ENCODE data around the gene CCDC27.

Gene CCDC27

DNA sequence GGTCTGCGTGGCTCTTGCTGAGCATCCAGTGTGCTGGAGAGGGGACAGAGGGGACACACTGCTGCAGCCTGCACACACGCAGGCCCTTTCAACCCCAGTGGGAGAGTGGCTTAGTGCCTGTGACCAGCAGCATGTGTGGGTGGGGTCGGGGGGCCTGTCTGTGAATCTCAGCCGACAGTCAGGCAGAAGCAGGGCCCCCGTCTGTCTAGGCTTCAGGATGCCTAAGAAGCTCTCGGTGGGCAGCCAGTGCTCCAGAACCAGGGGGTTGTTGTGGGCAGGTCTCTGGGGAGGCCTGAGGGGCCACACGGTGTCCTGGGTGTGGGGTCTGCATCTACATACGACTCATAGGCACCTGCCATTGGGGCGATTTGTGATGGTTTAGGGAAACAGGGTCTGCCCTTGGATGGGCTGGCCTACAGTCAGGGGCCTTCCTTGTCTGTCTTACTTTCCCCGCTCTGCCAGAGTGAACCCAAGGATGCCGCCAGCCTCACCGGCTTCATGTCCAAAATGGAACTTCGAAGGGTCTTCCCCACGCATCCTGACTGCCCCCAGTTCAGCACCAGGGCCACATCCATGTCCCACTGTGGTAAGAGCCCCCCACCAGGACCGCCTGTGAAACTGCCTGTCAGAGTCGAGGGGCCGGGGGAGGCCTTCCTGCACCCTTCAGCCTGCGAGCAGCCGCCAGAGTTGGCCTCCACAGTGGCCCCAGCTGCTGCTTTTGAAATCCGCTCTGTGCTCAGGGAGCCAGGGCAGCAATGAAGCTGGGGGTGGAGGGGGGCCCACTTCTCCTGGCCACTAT is 1.6 kb downstream of the CCDC27 start:
- DNase-seq (ENCODE audit: low read depth in 3 of 3) = no peak

- no peak for DNase-seq (ENCODE audit: low read depth in 3 of 3)
Measured at GRCh38 chr1:3756394-3756793, 4.1 kb downstream of the CCDC27 start.

GRCh38 chr1:3759164-3759563 is 6.9 kb downstream of the CCDC27 start:
- no peak for DNase-seq (ENCODE audit: low read depth in 3 of 3)

- DNase-seq (ENCODE audit: low read depth in 3 of 3) = no peak
Measured at GRCh38 chr1:3759796-3760195, 7.5 kb downstream of the CCDC27 start.

- no peak for DNase-seq (ENCODE audit: low read depth in 3 of 3)
Measured at GRCh38 chr1:3761296-3762010, 9.2 kb downstream of the CCDC27 start.

DNA sequence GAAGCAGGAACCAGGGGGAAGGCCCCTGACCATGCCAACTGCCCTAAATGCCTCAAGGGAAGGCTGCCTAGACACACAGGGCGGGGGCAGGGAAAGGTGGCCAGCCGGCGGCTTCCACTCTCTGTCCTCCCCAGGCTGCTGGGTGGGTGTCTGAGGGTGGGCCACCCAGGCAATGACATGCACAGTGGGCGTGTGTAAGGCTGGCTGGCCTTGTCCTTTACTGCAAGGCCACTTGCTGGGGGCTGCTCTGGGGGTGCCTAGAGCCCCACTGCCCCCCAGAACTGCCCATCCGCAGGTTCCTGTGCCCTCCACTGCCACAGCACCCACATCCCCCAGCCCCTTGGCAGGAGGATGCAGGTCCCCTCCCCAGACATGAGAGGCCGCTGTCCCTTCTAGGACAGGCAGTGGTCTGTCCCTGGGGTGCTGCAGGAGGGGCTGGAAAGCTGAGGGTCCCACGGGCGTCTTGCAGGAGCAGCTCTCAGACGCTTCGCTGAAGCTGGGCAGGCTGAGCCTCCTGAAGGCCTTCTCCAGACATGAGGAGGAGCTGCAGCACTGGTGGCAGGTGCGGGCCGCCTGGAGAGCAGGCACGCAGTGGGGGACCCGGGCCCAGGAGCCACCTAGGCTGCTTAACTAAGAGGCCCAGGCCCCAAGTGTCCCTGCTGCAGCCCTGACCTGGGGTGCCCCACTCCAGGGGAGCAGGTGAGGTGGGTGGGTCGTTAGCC is 10.1 kb downstream of the CCDC27 start:
- no peak for DNase-seq (ENCODE audit: low read depth in 3 of 3)

- no peak for DNase-seq (ENCODE audit: low read depth in 3 of 3)
Measured at GRCh38 chr1:3762873-3763228, 10.6 kb downstream of the CCDC27 start.

DNA sequence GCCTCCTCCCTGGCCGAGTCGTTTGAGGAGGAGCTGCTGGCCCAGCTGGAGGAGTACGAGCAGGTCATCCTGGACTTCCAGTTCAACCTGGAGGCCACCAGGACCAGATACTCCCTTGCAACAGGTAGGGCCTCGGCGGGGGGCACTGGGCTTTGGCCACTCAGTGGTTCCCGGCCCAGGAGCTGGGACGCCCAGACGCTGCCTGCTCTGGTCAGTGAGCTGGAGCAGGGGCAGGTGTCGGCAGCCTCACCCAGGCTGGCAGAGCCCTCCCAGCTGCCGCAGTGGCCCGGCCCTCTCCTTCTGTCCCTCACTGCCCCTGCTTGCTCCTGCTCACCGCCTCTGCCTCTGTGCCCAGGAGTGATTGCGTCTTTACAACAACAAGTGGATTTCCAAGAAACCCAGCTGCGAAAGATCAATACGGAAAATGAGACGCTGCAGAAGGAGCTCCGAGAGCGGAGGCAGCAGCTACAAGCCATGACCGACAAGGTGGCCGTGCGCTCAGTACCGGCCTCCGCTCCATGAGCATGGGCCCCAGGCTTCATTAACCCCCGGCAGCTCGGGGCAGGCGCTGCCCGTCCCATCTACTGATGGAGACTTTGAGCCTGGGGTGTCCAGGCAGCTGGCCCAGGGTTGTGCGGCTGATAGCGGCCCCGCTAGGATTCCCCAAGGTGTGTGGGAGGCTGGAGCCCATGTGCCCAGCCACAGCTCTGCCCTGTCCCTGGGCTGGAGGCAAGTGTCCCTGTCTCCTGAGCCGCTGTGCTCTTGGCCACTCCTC is 11.3 kb downstream of the CCDC27 start:
- no peak for DNase-seq (ENCODE audit: low read depth in 3 of 3)

DNA sequence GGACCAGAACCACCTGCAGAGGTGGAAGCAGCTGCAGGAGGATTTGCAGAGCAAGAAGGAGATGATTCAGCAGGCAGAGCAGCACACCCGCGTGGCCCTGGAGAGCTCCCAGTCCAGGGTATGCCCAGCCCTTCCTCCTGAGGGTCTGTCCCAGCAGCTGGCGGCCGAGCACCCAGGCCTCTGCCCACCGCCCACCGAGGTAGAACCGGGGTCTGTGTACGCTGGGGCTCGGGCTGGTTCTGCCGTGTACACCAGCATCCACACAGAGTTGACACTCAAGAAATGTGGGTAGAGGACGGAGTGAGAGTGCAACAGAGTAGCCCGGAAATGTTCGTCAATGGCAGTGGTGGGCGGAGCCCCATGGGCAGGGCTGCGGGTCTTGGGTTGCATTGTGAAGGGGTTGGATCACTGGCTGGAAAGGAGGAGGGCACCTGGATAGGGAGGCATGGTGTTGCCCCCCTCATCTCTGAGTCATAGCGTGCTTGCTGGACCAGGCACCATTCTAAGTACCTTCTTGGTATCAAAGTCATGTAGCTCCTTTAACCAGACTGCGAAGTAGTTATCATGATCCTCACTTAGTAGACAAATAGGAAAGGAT is 15.2 kb downstream of the CCDC27 start:
- DNase-seq (ENCODE audit: low read depth in 3 of 3) = no peak

GRCh38 chr1:3768811-3769390 is 16.7 kb downstream of the CCDC27 start:
- no peak for DNase-seq (ENCODE audit: low read depth in 3 of 3)

DNA sequence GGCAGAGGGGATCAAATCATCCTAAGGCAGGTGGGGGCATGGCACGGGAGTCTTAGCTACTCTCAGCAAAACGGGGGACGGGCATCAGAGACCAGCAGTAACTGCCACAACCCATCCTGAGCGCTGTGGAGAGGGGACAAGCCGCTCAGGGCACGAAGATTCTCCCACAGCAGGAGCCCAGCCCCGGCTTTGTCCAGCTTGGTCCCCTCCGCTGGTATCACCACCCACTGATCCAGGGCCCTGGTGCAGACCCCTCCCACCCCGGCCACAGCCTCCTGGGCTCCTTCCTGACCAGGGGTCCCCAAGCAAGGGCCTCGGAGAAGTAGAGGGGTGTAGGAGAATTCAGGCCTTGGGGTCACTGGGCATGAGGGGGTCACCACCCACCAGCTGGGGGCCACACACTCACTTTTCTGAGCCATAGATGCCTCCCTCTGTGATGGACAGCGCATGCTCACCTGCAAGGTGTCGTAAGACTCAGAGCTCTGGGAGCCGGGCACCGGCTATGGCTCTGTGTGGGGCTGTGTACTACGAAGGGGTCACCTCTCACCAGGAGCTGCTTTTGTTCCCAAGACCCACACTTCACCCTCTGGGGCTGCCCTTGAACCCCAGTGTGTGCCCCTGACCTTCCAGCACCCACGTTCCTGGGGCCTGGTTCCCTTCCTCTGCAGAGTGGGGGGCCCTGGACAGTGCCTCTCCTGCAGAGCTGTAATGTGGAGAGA is 18.0 kb downstream of the CCDC27 start:
- no peak for DNase-seq (ENCODE audit: low read depth in 3 of 3)

DNA sequence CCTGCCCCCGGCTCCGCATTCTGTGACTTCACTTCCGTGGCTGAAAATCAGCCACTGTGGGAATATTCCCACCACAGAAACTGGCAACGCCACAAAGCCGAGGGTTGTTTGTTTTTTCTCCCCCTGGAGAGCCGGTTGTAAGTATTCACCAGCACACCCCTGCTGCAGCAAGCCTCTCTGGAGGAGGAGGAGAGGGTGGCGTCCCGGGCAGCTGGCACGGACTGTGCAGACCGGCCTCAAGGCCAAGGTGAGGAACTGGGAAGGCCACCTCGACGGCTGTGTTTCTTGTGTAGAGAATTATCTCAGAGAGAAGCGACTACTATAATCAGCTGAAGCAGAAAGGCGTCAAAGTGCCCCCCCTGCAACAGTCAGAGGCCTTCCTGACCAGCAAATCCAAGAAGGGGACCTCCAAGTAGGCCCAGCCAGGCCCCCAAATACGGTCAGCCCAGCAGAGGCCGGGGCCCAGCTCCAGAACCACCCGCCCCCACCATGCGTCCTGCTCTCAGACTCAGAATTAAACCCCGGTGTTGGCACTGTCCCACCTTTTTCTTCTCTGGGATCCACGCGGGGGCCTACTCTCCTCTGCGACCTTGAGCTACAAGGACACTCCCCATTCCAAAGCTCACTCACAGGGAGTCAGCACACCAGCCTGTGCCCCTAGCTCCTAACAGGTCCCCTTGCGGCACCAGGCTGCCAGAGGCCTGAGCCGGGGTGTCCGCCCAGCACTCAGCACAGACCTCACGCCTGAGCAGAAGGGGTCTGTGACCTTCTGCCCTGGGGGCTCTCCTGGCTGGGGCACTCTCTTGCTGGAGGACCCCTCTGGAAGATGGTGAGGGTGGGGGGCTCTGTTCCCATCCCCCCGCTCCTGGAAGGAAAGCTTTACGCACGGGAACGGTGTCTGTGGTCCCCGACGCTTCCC is 19.1 kb downstream of the CCDC27 start:
- DNase-seq (ENCODE audit: low read depth in 3 of 3) = no peak

GRCh38 chr1:3772027-3772714 is 19.9 kb downstream of the CCDC27 start:
- peak; percentile 75 to 91 (median 77) for DNase-seq (ENCODE audit: low read depth in 3 of 3)

- DNase-seq (ENCODE audit: low read depth in 3 of 3) = no peak
Measured at GRCh38 chr1:3772715-3773571, 20.7 kb downstream of the CCDC27 start, which contains the start of gene SMIM1. SMIM1 (plus strand) TSS chr1:3772749; CDS start chr1:3775374, 2,625 bp downstream.

DNA sequence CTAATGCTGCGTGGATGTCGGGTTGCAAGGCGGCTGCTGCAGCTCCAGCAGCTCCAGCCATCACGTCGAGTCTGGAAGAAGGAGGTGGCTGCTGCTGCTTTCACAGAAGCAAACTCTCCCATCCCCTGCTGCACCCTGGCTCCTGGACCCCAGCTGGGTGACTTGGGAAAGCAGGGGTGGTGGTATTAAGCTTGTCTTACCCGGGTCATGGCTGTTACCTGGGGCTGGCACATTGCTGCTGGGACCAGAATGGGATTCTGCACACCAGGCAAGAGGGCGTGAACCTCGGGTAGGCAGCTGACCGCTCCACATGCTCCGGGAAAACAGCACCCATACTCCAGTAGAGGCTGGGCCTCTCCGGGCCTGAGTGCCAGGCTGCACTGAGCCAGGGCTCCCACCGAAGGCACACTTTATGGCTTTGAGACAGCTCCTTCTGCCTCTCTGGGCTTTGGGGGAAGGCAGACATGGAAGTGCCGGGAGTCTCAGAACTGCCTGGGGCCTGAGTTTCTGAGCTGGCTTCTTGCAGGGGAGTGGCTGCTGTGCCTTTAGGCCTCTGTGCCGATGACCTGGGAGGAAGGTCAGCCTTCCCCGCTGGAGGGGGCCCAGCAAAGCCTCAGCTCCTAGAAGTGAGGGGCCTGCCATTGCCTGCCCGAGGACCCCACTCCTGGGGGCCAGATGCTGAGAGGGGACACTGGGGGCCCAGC is 21.5 kb downstream of the CCDC27 start:
- no peak for DNase-seq (ENCODE audit: low read depth in 3 of 3)

DNA sequence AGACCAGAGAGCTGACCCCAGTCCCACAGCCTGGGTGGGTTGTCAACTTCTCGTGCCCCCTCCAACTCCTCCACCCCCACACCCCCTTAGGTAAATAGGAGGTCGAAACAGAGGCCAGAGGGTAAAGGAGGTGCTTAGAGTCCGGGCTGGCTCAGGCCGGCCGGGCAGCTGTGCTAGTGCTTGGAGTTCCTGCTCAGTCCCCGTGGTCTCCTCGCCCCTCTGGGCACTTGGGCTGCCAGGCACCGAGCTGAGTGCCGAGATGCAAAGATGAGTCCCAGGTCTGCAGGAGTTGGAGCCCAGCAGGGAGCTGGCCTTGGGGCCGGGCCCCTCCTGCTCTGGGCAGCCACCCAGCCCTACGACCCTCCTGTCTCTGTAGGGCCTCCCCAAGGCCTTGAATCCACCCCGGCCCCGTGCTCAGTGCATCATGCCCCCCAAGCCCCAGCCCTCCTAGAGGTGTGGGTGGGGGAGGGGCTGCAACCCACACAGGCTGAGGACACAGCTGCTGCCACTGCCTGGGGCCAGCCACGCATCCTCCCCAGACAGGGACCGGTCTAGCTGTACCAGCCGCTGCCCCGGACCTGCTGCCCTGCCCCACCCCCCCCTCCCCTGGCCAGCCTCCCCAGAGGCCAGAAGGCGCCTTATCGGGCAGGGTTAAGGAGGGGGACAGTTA is 22.2 kb downstream of the CCDC27 start:
- DNase-seq (ENCODE audit: low read depth in 3 of 3) = no peak

Data from stimulated activated CD4-positive, alpha-beta T cell treated with anti-CD3 and anti-CD28 coated beads, TNF-alpha, amount 100 ng/mL, for 24 hours (primary cell).